Effector memory CD8-positive, alpha-beta T cell (primary cell): ENCODE results near the gene ZNF24.

Experiments
- ATAC-seq: fragments of 150-1000 bp; cut with Tn5 transposase; replicated peaks from 2 replicates; pipeline ENCODE4 v1.10.0; 2021; ENCODE audit warnings: mild to moderate bottlenecking, moderate library complexity
- DNase-seq, 3 experiments: peaks; one replicate each; pipeline ENCODE4 v3.0.0; 2021
- H3K27ac Mint-ChIP-seq, 2 donors: one replicate each; pipeline ENCODE4 v1.8.0; 2022; ENCODE audit warnings: mild to moderate bottlenecking in 2 of 2, mixed read lengths in 2 of 2, moderate library complexity in 2 of 2
- H3K27me3 Mint-ChIP-seq, 2 donors: one replicate each; pipeline ENCODE4 v1.8.0; 2022; ENCODE audit warnings: mixed read lengths in 2 of 2
- H3K36me3 Mint-ChIP-seq: one replicate; pipeline ENCODE4 v1.8.0; 2022; ENCODE audit warnings: mild to moderate bottlenecking, moderate library complexity, mixed read lengths; ENCODE audit not compliant: insufficient read depth
- H3K4me1 Mint-ChIP-seq, 2 donors: one replicate each; pipeline ENCODE4 v1.8.0; 2022; ENCODE audit warnings: low read depth in 2 of 2, mixed read lengths in 2 of 2
- H3K4me3 Mint-ChIP-seq, 2 donors: one replicate each; pipeline ENCODE4 v1.8.0; 2022; ENCODE audit warnings: mild to moderate bottlenecking in 2 of 2, mixed read lengths in 2 of 2, moderate library complexity in 2 of 2
- H3K9me3 Mint-ChIP-seq, 2 donors: one replicate each; pipeline ENCODE4 v1.8.0; 2022; ENCODE audit warnings: mixed read lengths in 2 of 2
- total RNA-seq, 9 experiments: gene quantifications; one replicate each; lab custom pipeline; 2026; lab: John Stamatoyannopoulos, UW

ZNF24 gene
- total RNA-seq: 103 to 275 (median 211) reads per million in 9 experiments

- Mint-ChIP-seq H3K27me3 (no peaks in the 10 kb centered on the region), H3K4me3 (peak within 1 kb of the TSS; percentile 95 to 97), H3K4me1 (peaks cover 28 to 41% of the 10 kb centered on the region in 2 donors), H3K36me3 (peaks cover 59% of the 10 kb centered on the region), H3K27ac (peak within 1 kb of the TSS; percentile 96 to 98), H3K9me3 (no peaks in the 10 kb centered on the region)
- ATAC-seq (peak; percentile 84), DNase-seq (peak; percentile 88 to 95 (median 92))
Measured at GRCh38 chr18:35343936-35344735, at the start of gene ZNF24. Gene ZNF24, minus strand, starts transcription at chr18:35344420. Its CDS starts 3,770 bp downstream, at chr18:35340650.

- DNase-seq: no peak
- H3K27ac Mint-ChIP-seq: no peak overlapping the region
- H3K27me3 Mint-ChIP-seq: peaks cover 38 to 39% of the 10 kb centered on the region in 2 donors
- H3K36me3 Mint-ChIP-seq: no peaks in the 10 kb centered on the region
- no peak for ATAC-seq
- H3K4me1 Mint-ChIP-seq: no peaks in the 10 kb centered on the region
- no peak overlapping the region for H3K4me3 Mint-ChIP-seq
- no peaks in the 10 kb centered on the region for H3K9me3 Mint-ChIP-seq
Measured at GRCh38 chr18:35393716-35394115, 49.5 kb upstream of the ZNF24 start.

GRCh38 chr18:35392375-35392774 lies 48.2 kb upstream of the ZNF24 start:
- H3K9me3 Mint-ChIP-seq: no peaks in the 10 kb centered on the region

GRCh38 chr18:35390951-35391700 lies 46.9 kb upstream of the ZNF24 start:
- H3K9me3 Mint-ChIP-seq: no peaks in the 10 kb centered on the region
- ATAC-seq (no peak), DNase-seq (no peak)
- H3K4me1 Mint-ChIP-seq: peaks cover 0 to 5% of the 10 kb centered on the region in 2 donors
- no peaks in the 10 kb centered on the region for H3K36me3 Mint-ChIP-seq
- H3K4me3 Mint-ChIP-seq: no peak overlapping the region
- H3K27me3 Mint-ChIP-seq: peaks cover 31 to 34% of the 10 kb centered on the region in 2 donors
- no peak overlapping the region for H3K27ac Mint-ChIP-seq

More at GRCh38 chr18:35392375-35392774, 48.2 kb upstream of the ZNF24 start:
- DNase-seq (no peak), ATAC-seq (no peak)
- H3K4me3 Mint-ChIP-seq: no peak overlapping the region
- no peaks in the 10 kb centered on the region for H3K36me3 Mint-ChIP-seq
- no peaks in the 10 kb centered on the region for H3K4me1 Mint-ChIP-seq
- H3K27ac Mint-ChIP-seq: no peak overlapping the region
- peaks cover 29 to 37% of the 10 kb centered on the region in 2 donors for H3K27me3 Mint-ChIP-seq

GRCh38 chr18:35389095-35389618 lies 44.9 kb upstream of the ZNF24 start:
- H3K9me3 Mint-ChIP-seq: no peaks in the 10 kb centered on the region
- no peaks in the 10 kb centered on the region for H3K36me3 Mint-ChIP-seq
- H3K27me3 Mint-ChIP-seq: peaks cover 25 to 27% of the 10 kb centered on the region in 2 donors
- no peak overlapping the region for H3K27ac Mint-ChIP-seq
- DNase-seq (no peak), ATAC-seq (no peak)
- H3K4me1 Mint-ChIP-seq: peaks cover 0 to 5% of the 10 kb centered on the region in 2 donors
- no peak overlapping the region for H3K4me3 Mint-ChIP-seq

GRCh38 chr18:35387152-35387571 lies 42.9 kb upstream of the ZNF24 start:
- peaks cover 0 to 5% of the 10 kb centered on the region in 2 donors for H3K4me1 Mint-ChIP-seq
- H3K27me3 Mint-ChIP-seq: peaks cover 28 to 33% of the 10 kb centered on the region in 2 donors
- peak; percentile 26 for ATAC-seq

GRCh38 chr18:35386600-35387100 lies 42.4 kb upstream of the ZNF24 start:
- Mint-ChIP-seq H3K4me3 (no peak overlapping the region), H3K9me3 (no peaks in the 10 kb centered on the region), H3K27ac (no peak overlapping the region), H3K4me1 (peaks cover 0 to 5% of the 10 kb centered on the region in 2 donors), H3K36me3 (no peaks in the 10 kb centered on the region), H3K27me3 (peaks cover 28 to 33% of the 10 kb centered on the region in 2 donors)
- ATAC-seq (peak; percentile 99), DNase-seq (peak; percentile 63 to 66 (median 63))

More at GRCh38 chr18:35387152-35387571, 42.9 kb upstream of the ZNF24 start:
- H3K27ac Mint-ChIP-seq: no peak overlapping the region
- H3K9me3 Mint-ChIP-seq: no peaks in the 10 kb centered on the region
- no peak overlapping the region for H3K4me3 Mint-ChIP-seq
- no peak for DNase-seq
- no peaks in the 10 kb centered on the region for H3K36me3 Mint-ChIP-seq

GRCh38 chr18:35383136-35383535 lies 38.9 kb upstream of the ZNF24 start:
- no peak overlapping the region for H3K4me3 Mint-ChIP-seq
- H3K4me1 Mint-ChIP-seq: peaks cover 0 to 5% of the 10 kb centered on the region in 2 donors
- no peaks in the 10 kb centered on the region for H3K9me3 Mint-ChIP-seq
- peaks cover 18 to 27% of the 10 kb centered on the region in 2 donors for H3K27me3 Mint-ChIP-seq
- H3K36me3 Mint-ChIP-seq: no peaks in the 10 kb centered on the region
- DNase-seq: no peak
- no peak overlapping the region for H3K27ac Mint-ChIP-seq
- no peak for ATAC-seq

- no peak for ATAC-seq
- peaks cover 6 to 8% of the 10 kb centered on the region in 2 donors for H3K27me3 Mint-ChIP-seq
- peaks cover 5 to 9% of the 10 kb centered on the region in 2 donors for H3K4me1 Mint-ChIP-seq
- H3K36me3 Mint-ChIP-seq: no peaks in the 10 kb centered on the region
- no peak overlapping the region for H3K4me3 Mint-ChIP-seq
- no peaks in the 10 kb centered on the region for H3K9me3 Mint-ChIP-seq
- no peak for DNase-seq
- no peak overlapping the region for H3K27ac Mint-ChIP-seq
Measured at GRCh38 chr18:35379421-35379820, 35.2 kb upstream of the ZNF24 start.

- peaks cover 5 to 9% of the 10 kb centered on the region in 2 donors for H3K4me1 Mint-ChIP-seq
- peak overlapping the region in 1 of 2 donors; percentile 3 for H3K27ac Mint-ChIP-seq
- DNase-seq (no peak), ATAC-seq (no peak)
- no peaks in the 10 kb centered on the region for H3K36me3 Mint-ChIP-seq
- no peaks in the 10 kb centered on the region for H3K9me3 Mint-ChIP-seq
- H3K27me3 Mint-ChIP-seq: no peaks in the 10 kb centered on the region
- H3K4me3 Mint-ChIP-seq: no peak overlapping the region
Measured at GRCh38 chr18:35378574-35378896, 34.3 kb upstream of the ZNF24 start.

- peaks cover 5 to 9% of the 10 kb centered on the region in 2 donors for H3K4me1 Mint-ChIP-seq
- H3K27me3 Mint-ChIP-seq: no peaks in the 10 kb centered on the region
- peak overlapping the region in 1 of 2 donors; percentile 3 for H3K27ac Mint-ChIP-seq
- no peak for ATAC-seq
- no peak for DNase-seq
- H3K9me3 Mint-ChIP-seq: no peaks in the 10 kb centered on the region
- H3K36me3 Mint-ChIP-seq: no peaks in the 10 kb centered on the region
- peak overlapping the region; percentile 84 to 88 for H3K4me3 Mint-ChIP-seq
Measured at GRCh38 chr18:35377875-35378573, 33.8 kb upstream of the ZNF24 start.

- peaks cover 5 to 9% of the 10 kb centered on the region in 2 donors for H3K4me1 Mint-ChIP-seq
- H3K27ac Mint-ChIP-seq: peak within 1 kb of the TSS; percentile 69 to 75
- no peaks in the 10 kb centered on the region for H3K9me3 Mint-ChIP-seq
- H3K27me3 Mint-ChIP-seq: no peaks in the 10 kb centered on the region
- no peaks in the 10 kb centered on the region for H3K36me3 Mint-ChIP-seq
- ATAC-seq (peak; percentile 81), DNase-seq (peak; percentile 44 to 55 (median 50))
- H3K4me3 Mint-ChIP-seq: peak within 1 kb of the TSS; percentile 84 to 88
Measured at GRCh38 chr18:35376742-35377695, 32.8 kb upstream of the ZNF24 start, which contains the start of gene ZNF396. Gene ZNF396, minus strand, starts transcription at chr18:35377337. Its CDS starts 3,045 bp downstream, at chr18:35374292.
